Epithelial cell of proximal tubule (primary cell): ENCODE results near the gene TICAM2. TPM values are rescaled to one million over a fixed set of nuclear protein-coding genes. Genes with fewer than 3 reads are reported as not detected.

ENCODE experiments used
- DNase-seq: peaks from one replicate; pipeline ENCODE4 v3.0.0-alpha.2; 2011; ENCODE audit warnings: low read depth
- H3K4me3 ChIP-seq: 2 replicates; pipeline ENCODE4 v1.5.1; 2011; ENCODE audit warnings: low read depth, mild to moderate bottlenecking, low read length
- CTCF ChIP-seq: conservative IDR thresholded peaks from 2 replicates; pipeline ENCODE4 v1.5.1; 2012; ENCODE audit warnings: low read depth, mild to moderate bottlenecking, low read length
- total RNA-seq: library from RNA; depleted of rRNA; stranded (reverse); fragments of >200 nt; gene quantifications from 2 replicates; pipeline ENCODE4 v1.2.3, GENCODE V29; 2015

TICAM2 gene
- total RNA-seq, 1 donor from 2014 or later, result 1.7 TPM

DNA sequence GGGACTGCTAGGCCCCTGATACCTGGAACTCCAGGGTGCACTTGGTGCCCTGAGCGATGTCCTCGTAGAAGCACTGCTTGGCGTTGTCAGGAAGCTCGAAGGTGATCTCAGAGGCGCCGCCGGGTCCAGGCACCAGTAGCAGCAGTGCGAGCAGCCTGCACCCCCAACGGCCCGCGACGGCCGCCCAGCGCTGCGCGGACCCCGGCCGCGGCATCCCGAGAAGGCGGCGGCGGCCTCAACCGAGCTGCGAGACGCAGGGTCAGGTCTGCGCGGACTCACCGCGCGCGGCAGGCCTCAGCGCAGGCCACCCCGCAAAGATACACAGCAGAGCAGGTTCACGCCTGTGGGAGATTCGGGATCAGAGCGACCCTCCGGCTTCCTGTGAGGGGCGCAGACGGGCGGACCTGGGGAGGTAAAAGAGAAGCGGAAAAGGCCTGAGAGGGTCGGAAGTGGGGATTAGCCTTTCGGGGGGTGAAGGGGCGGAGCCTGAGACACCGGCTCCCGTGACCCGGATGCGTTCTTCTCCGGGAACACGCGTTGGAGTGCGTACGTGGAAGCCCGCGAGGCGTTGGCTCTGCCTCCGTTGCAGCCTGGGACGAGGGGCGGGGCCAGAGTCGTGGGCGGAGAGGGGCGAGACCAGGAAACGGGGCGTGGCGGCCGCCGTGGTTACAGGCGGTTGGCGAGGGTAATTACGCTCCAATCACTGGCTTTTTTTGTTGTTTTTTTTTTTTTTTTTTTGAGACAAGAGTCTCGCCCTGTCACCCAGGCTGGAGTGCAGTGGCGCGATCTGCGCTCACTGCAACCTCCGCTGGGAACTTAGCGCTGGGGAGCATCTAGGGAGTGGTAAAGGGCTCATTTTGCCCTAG is 23.5 kb upstream of the TICAM2 start, which contains the start of gene TMED7:
TSS of gene TMED7 (minus strand) at position 458 of the 866 bp plus-strand sequence. CDS start at position 214, 244 bp downstream.
- DNase-seq, result peak; percentile 59
- no peak for TF ChIP-seq CTCF
- peak within 1 kb of the TSS; percentile 90 for H3K4me3 ChIP-seq

DNA sequence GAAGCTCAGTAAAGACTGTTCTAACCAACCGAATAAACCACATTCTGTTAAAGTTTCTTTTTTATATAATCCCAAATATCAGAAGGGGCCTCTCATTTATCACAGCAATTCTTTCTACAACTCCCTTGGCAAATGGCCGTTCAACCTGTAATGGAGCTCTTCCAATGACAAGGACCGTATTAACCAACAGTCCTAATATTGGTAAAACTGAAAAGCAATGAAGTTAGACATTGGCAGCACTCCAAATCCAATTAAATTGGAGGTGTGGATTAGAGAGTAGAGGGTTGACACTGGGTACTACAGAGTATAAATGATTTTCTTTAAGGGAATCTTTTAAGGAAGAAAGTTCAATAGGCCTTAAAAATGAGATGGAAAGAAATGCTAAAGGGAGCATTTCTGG is 22.7 kb upstream of the TICAM2 start:
- H3K4me3 ChIP-seq, result peak overlapping the region; percentile 90
- DNase-seq, result no peak
- no peak for TF ChIP-seq CTCF

- DNase-seq, result no peak
- H3K4me3 ChIP-seq, result peak overlapping the region; percentile 90
- TF ChIP-seq CTCF, result no peak
Measured at GRCh38 chr5:115623658-115624057, 21.4 kb upstream of the TICAM2 start.

DNA sequence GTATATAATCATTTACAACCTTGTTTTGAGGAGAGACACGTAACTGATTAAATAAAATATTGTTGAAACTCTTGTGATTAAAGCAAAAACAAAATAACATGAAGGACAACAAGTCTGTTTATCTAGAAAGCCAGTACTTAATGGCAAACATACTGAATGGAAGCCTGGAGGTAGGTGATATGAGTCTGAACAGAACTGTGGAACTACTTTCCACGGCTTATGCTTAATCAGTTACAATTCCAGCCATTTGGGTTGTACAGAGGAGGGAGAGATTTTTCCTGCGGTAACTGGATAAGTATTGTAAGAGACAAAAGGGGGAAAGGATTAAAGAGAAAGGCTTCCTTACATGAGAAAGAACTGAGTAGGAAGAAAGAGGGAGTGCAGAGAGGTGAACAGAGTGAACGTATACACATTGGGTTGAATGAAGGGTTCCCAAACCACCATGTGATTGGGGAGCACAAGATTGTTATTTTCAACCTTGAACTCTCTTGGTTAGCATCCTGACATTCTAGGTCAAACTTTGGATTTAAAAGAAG is 19.2 kb upstream of the TICAM2 start:
- no peak for TF ChIP-seq CTCF

GRCh38 chr5:115616892-115617291 is 14.6 kb upstream of the TICAM2 start:
- no peak for DNase-seq
- TF ChIP-seq CTCF, result no peak
- no peak overlapping the region for H3K4me3 ChIP-seq

More for the DNA sequence above, 19.2 kb upstream of the TICAM2 start:
- DNase-seq, result no peak
- H3K4me3 ChIP-seq, result no peak overlapping the region

DNA sequence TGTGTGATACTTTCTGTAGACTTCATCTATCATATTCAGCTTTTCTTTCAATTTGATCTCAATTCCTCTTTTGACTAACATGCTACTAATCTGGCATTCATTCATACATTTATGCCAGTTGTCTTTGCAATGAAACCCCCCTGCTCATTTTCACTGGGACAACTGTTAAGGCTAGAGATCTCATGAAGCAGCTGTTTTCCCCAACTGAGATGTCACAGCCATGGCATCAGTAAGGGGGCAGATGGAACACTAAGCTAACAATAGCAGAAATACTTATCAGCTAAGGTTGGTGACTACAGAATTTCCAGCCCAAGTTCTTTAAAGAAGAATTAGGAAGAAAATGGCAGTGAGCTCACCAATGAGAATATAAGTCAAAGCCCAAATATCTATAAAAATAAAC is 14.2 kb upstream of the TICAM2 start:
- DNase-seq, result no peak
- no peak for TF ChIP-seq CTCF
- H3K4me3 ChIP-seq, result no peak overlapping the region

DNA sequence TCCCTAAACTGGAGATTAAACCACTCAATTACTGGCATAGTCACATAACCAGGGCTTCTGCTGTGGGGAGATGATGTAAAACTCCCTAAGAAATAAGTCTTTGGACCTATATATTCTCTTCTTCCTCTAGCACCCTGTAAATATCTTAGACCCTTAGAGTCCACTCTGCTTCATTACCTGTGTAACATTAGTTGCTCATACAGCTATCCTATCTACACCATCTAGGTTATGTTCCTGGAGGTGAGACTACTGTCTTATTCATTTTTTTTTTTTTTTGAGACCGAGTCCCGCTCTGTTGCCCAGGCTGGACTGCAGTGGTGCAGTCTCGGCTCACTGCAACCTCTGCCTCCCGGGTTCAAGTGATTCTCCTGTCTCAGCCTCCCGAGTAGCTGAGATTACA is 9.6 kb upstream of the TICAM2 start:
- TF ChIP-seq CTCF, result no peak
- no peak for DNase-seq
- H3K4me3 ChIP-seq, result no peak overlapping the region
